Measurements from ENCODE around the gene PER2. TPM values are rescaled to one million over a fixed set of nuclear protein-coding genes. Genes with fewer than 3 reads are reported as not detected.

PER2 gene
- total RNA-seq, 2 experiments from 2014 or later = 33.8 to 38.2 TPM

GRCh38 chr2:238289574-238289973 lies 1.2 kb upstream of the PER2 start:
- intact Hi-C loops (cut with DNase I, micrococcal nuclease) = loop anchor here (1.0 to 5.0 kb wide), 6 partner anchors 31 to 323 kb away; partner anchors contain the start of genes TRAF3IP1 (in 2 of the 2), SCLY (in 1 of the 2) and UBE2F (in 1 of the 2)
- H3K27me3 Mint-ChIP-seq = no peaks in the 10 kb centered on the region
- H3K27me3 ChIP-seq (ENCODE audit: control insufficient read depth in 1 of 2, insufficient read depth in 2 of 2, low read length in 2 of 2) = no peaks in the 10 kb centered on the region
- ChIA-PET CTCF (interaction anchor here (1.5 kb wide), 1 partner anchor 26 kb away, joined by 4 read pairs; no protein-coding TSS in a partner anchor), POLR2A (interaction anchor here (0.7 to 1.7 kb wide), 12 partner anchors 11 to 1736 kb away, joined by 3 to 10 read pairs (median 4); partner anchors contain the start of genes HES6, ILKAP, NDUFA10 and SCLY)
- TF ChIP-seq, protein P1, sequence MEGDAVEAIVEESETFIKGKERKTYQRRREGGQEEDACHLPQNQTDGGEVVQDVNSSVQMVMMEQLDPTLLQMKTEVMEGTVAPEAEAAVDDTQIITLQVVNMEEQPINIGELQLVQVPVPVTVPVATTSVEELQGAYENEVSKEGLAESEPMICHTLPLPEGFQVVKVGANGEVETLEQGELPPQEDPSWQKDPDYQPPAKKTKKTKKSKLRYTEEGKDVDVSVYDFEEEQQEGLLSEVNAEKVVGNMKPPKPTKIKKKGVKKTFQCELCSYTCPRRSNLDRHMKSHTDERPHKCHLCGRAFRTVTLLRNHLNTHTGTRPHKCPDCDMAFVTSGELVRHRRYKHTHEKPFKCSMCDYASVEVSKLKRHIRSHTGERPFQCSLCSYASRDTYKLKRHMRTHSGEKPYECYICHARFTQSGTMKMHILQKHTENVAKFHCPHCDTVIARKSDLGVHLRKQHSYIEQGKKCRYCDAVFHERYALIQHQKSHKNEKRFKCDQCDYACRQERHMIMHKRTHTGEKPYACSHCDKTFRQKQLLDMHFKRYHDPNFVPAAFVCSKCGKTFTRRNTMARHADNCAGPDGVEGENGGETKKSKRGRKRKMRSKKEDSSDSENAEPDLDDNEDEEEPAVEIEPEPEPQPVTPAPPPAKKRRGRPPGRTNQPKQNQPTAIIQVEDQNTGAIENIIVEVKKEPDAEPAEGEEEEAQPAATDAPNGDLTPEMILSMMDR (IDR thresholded peaks at IDR 0.05) = no peak
- H3K27ac Mint-ChIP-seq = peak overlapping the region; percentile 99
- H3K4me3 Mint-ChIP-seq = peak overlapping the region; percentile 99
- peaks cover 37% of the 10 kb centered on the region for H3K4me1 ChIP-seq (ENCODE audit: insufficient read depth, low read length)
- H3K4me3 ChIP-seq (ENCODE audit: low read length) = peak overlapping the region; percentile 64
- peaks cover 36% of the 10 kb centered on the region for H3K4me1 Mint-ChIP-seq (ENCODE audit: low read depth)
- H3K9me3 Mint-ChIP-seq = no peaks in the 10 kb centered on the region
- DNase-seq (peak in 1 of 14 experiments; percentile 1), ATAC-seq (ENCODE audit: poor library complexity) (no peak)
- no peaks in the 10 kb centered on the region for H3K9me3 ChIP-seq (ENCODE audit: control insufficient read depth in 1 of 2, insufficient read depth in 1 of 2, low read length in 2 of 2)
- no peaks in the 10 kb centered on the region for H3K36me3 ChIP-seq (ENCODE audit: insufficient read depth, low read length)
- H3K27ac ChIP-seq (ENCODE audit: low read depth in 1 of 2, low read length in 2 of 2) = peak overlapping the region in 1 of 2 donors; percentile 81
- H3K36me3 Mint-ChIP-seq (ENCODE audit: low read depth) = peaks cover 8% of the 10 kb centered on the region

GRCh38 chr2:238288650-238289573 lies 502 bp upstream of the PER2 start:
- H3K9me3 ChIP-seq (ENCODE audit: control insufficient read depth in 1 of 2, insufficient read depth in 1 of 2, low read length in 2 of 2) = no peaks in the 10 kb centered on the region
- no peaks in the 10 kb centered on the region for H3K9me3 Mint-ChIP-seq
- H3K27ac ChIP-seq (ENCODE audit: low read depth in 1 of 2, low read length in 2 of 2) = peak overlapping the region; percentile 51 to 81
- no peaks in the 10 kb centered on the region for H3K36me3 ChIP-seq (ENCODE audit: insufficient read depth, low read length)
- TF ChIP-seq, protein P1 (IDR thresholded peaks at IDR 0.05) = no peak
- intact Hi-C loops (cut with DNase I, micrococcal nuclease) = loop anchor here (1.0 to 5.0 kb wide), 7 partner anchors 31 to 322 kb away; partner anchors contain the start of genes TRAF3IP1 (in 2 of the 2), ILKAP (in 1 of the 2), SCLY (in 1 of the 2) and UBE2F (in 1 of the 2)
- peak overlapping the region; percentile 97 for H3K4me3 ChIP-seq (ENCODE audit: low read length)
- peaks cover 36% of the 10 kb centered on the region for H3K4me1 Mint-ChIP-seq (ENCODE audit: low read depth)
- H3K27me3 ChIP-seq (ENCODE audit: control insufficient read depth in 1 of 2, insufficient read depth in 2 of 2, low read length in 2 of 2) = no peaks in the 10 kb centered on the region
- DNase-seq (peak; percentile 95 to 99 (median 97)), ATAC-seq (ENCODE audit: poor library complexity) (peak; percentile 89)
- no peaks in the 10 kb centered on the region for H3K27me3 Mint-ChIP-seq
- peak overlapping the region; percentile 99 for H3K4me3 Mint-ChIP-seq
- peaks cover 38% of the 10 kb centered on the region for H3K4me1 ChIP-seq (ENCODE audit: insufficient read depth, low read length)
- H3K36me3 Mint-ChIP-seq (ENCODE audit: low read depth) = peaks cover 8% of the 10 kb centered on the region
- ChIA-PET CTCF (interaction anchor here (0.6 to 1.5 kb wide), 2 partner anchors 26 to 55 kb away, joined by 3 to 4 read pairs; no protein-coding TSS in a partner anchor), POLR2A (interaction anchor here (0.7 to 1.7 kb wide), 12 partner anchors 11 to 1736 kb away, joined by 3 to 10 read pairs (median 4); partner anchors contain the start of genes HES6, ILKAP, NDUFA10 and SCLY)
- peak overlapping the region; percentile 99 for H3K27ac Mint-ChIP-seq

DNA sequence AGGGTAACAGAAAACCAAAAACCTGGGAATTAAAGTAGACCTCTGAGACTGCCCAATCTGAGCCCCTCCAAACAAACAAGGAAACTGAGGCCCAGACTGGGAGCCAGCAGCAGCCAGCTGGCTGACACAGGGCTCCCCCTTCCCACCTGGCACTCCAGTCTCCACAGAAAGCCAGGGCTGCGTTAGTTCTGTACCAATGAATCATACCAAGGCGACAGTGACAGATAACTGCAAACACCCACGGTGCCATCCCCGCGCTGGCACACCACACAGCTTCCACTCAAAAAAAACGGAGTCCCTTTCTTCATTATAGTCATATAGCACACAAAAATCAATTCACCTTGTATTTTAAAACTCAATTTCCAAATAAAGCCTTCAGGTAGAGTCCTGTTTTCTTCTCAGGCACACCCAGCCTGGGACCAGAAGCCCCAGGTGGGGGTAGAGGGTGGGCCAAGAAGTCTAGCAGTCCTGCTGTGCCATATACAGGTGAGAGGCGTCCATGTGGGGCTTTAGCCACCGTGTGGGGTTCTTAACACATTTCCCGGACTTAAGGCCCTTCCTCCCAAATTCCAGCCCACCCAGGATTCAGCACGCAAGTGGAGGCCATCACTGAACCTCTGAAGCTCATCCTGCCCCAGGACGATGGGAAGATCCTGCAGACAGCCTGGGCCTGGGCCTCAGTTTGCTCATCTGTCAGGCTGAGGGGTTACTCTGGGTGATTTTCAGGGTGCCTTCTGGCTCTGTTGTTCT lies 1.2 kb downstream of the PER2 start:
- peak overlapping the region; percentile 97 for H3K4me3 ChIP-seq (ENCODE audit: low read length)
- ChIA-PET CTCF (interaction anchor here (1.0 kb wide), 1 partner anchor 24 kb away, joined by 3 read pairs; no protein-coding TSS in a partner anchor), POLR2A (interaction anchor here (0.7 kb wide), 1 partner anchor 48 kb away, joined by 3 read pairs; no protein-coding TSS in a partner anchor)
- peaks cover 5% of the 10 kb centered on the region for H3K36me3 ChIP-seq (ENCODE audit: insufficient read depth, low read length)
- no peaks in the 10 kb centered on the region for H3K27me3 Mint-ChIP-seq
- no peak for ATAC-seq (ENCODE audit: poor library complexity)
- no peak for DNase-seq
- H3K4me3 Mint-ChIP-seq = peak overlapping the region; percentile 88
- no peaks in the 10 kb centered on the region for H3K9me3 ChIP-seq (ENCODE audit: control insufficient read depth in 1 of 2, insufficient read depth in 1 of 2, low read length in 2 of 2)
- intact Hi-C loops (cut with DNase I, micrococcal nuclease) = loop anchor here in 1 of 2 experiments (5.0 kb wide), 1 partner anchor 225 kb away; the partner anchor contains the start of gene SCLY
- peaks cover 8% of the 10 kb centered on the region for H3K36me3 Mint-ChIP-seq (ENCODE audit: low read depth)
- H3K27ac Mint-ChIP-seq = peak overlapping the region; percentile 99
- H3K4me1 ChIP-seq (ENCODE audit: insufficient read depth, low read length) = peaks cover 46% of the 10 kb centered on the region
- TF ChIP-seq, protein P1 (IDR thresholded peaks at IDR 0.05) = no peak
- no peaks in the 10 kb centered on the region for H3K9me3 Mint-ChIP-seq
- H3K27me3 ChIP-seq (ENCODE audit: control insufficient read depth in 1 of 2, insufficient read depth in 2 of 2, low read length in 2 of 2) = no peaks in the 10 kb centered on the region
- no peak overlapping the region for H3K27ac ChIP-seq (ENCODE audit: low read depth in 1 of 2, low read length in 2 of 2)
- H3K4me1 Mint-ChIP-seq (ENCODE audit: low read depth) = peaks cover 52% of the 10 kb centered on the region

Data from CD4-positive, alpha-beta T cell (primary cell).